Hematopoietic multipotent progenitor cell treated with erythropoietin and hydrocortisone succinate and interleukin-3 and kit ligand, for 6 days (in vitro differentiated cells): Measurements from ENCODE around the gene IRF1.
A peak's percentile ranks its signal among the peaks of the same experiment; 100 is the strongest.

ENCODE experiments used
- DNase-seq: peaks from one replicate; pipeline ENCODE4 v3.0.0-alpha.2; 2015

The IRF1 gene

GRCh38 chr5:132500244-132500930 is 9.8 kb upstream of the IRF1 start:
- no peak for DNase-seq

- no peak for DNase-seq
Measured at GRCh38 chr5:132499440-132500243, 9.1 kb upstream of the IRF1 start.

- no peak for DNase-seq
Measured at GRCh38 chr5:132498686-132499271, 8.2 kb upstream of the IRF1 start.

GRCh38 chr5:132498152-132498551 is 7.6 kb upstream of the IRF1 start:
- no peak for DNase-seq

GRCh38 chr5:132497488-132497997 is 7.0 kb upstream of the IRF1 start:
- no peak for DNase-seq

GRCh38 chr5:132496631-132497487 is 6.3 kb upstream of the IRF1 start:
- peak; percentile 86 for DNase-seq

- DNase-seq = peak; percentile 90
Measured at GRCh38 chr5:132496191-132496630, 5.6 kb upstream of the IRF1 start.

- peak; percentile 94 for DNase-seq
Measured at GRCh38 chr5:132495667-132496190, 5.2 kb upstream of the IRF1 start.

GRCh38 chr5:132493821-132494220 is 3.2 kb upstream of the IRF1 start:
- no peak for DNase-seq

- no peak for DNase-seq
Measured at GRCh38 chr5:132493241-132493640, 2.7 kb upstream of the IRF1 start.

- no peak for DNase-seq
Measured at GRCh38 chr5:132492386-132493125, 2.0 kb upstream of the IRF1 start.

GRCh38 chr5:132491368-132492364 is 1.1 kb upstream of the IRF1 start:
- no peak for DNase-seq

GRCh38 chr5:132489871-132490483 is 596 bp downstream of the IRF1 start:
- peak; percentile 56 for DNase-seq

GRCh38 chr5:132489051-132489770 is 1.4 kb downstream of the IRF1 start:
- DNase-seq = no peak

- no peak for DNase-seq
Measured at GRCh38 chr5:132488590-132488989, 2.0 kb downstream of the IRF1 start.

GRCh38 chr5:132487841-132488555 is 2.6 kb downstream of the IRF1 start:
- peak; percentile 48 for DNase-seq

GRCh38 chr5:132487095-132487428 is 3.5 kb downstream of the IRF1 start:
- no peak for DNase-seq

- no peak for DNase-seq
Measured at GRCh38 chr5:132486318-132487094, 4.1 kb downstream of the IRF1 start.
